ENCODE results near the gene CSPG5.

CSPG5 gene, protein sequence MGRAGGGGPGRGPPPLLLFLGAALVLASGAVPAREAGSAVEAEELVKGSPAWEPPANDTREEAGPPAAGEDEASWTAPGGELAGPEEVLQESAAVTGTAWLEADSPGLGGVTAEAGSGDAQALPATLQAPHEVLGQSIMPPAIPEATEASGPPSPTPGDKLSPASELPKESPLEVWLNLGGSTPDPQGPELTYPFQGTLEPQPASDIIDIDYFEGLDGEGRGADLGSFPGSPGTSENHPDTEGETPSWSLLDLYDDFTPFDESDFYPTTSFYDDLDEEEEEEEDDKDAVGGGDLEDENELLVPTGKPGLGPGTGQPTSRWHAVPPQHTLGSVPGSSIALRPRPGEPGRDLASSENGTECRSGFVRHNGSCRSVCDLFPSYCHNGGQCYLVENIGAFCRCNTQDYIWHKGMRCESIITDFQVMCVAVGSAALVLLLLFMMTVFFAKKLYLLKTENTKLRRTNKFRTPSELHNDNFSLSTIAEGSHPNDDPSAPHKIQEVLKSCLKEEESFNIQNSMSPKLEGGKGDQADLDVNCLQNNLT

DNA sequence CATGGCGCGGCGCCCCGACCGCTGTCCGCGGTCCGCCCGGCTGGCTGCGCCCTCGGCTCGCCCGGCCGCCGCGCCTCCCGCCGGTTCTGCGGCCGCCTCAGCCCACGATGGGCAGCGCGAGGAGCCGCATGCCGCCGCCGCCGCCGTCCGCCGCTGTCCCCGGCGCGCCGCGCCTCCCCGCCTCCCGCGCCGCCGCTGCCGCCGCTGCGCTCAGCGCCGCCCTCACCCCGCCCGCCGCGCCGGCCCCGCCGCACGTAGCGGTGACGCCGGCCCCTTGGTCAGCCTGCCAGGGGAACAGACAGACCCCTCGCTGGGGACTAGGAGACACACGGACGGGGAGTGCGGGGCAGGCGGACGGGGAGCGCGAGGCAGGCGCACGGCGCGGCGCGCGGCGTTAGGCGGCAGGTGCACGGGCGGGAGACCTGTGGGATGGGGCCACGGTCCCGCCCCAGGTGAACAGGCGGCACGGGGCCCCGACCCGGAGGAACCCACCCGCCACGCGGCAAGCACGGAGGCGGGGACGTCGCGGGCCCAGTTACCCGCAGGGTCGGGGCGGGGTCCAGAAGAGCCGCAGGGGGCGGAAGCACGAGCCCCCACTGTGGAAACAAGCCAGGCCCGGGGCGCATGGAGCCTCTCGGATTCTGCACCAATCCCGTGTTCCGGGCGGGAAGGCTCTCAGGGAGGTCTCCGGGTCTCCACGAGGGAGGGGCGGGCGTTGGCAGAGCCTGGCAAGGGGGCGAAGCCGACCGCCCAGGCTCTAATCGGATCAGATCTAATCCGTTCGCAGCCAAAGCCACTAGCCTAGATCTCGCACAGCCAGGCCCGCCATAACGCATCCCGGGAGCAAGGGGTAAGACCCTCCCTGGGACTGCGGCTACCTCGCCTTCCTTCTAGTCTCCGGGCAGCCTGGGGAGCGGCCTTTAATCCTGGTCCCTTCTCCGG is at the start of gene CSPG5:
Gene CSPG5, minus strand, starts transcription at position 175 of the 942 bp plus-strand sequence. Its CDS starts 172 bp downstream, at position 3.
- no peak for DNase-seq (ENCODE audit: low read depth in 2 of 2)

DNA sequence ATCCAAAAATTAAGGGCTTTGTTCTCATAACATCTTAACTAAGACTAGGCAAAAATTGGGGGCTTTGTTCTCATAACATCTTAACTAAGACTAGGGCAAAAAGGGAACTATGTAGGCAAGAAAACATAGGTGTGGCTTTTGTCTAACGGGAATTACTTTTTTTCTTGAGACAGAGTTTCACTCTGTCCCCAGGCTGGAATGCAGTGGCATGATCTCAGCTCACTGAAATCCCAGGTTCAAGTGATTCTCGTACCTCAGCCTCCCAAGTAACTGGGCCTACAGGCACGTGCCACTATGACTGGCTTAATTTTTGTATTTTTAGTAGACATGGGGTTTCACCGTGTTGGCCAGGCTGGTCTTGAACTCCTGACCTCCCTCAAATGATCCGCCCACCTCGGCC is 49.8 kb upstream of the CSPG5 start:
- DNase-seq (ENCODE audit: low read depth in 2 of 2) = no peak

DNA sequence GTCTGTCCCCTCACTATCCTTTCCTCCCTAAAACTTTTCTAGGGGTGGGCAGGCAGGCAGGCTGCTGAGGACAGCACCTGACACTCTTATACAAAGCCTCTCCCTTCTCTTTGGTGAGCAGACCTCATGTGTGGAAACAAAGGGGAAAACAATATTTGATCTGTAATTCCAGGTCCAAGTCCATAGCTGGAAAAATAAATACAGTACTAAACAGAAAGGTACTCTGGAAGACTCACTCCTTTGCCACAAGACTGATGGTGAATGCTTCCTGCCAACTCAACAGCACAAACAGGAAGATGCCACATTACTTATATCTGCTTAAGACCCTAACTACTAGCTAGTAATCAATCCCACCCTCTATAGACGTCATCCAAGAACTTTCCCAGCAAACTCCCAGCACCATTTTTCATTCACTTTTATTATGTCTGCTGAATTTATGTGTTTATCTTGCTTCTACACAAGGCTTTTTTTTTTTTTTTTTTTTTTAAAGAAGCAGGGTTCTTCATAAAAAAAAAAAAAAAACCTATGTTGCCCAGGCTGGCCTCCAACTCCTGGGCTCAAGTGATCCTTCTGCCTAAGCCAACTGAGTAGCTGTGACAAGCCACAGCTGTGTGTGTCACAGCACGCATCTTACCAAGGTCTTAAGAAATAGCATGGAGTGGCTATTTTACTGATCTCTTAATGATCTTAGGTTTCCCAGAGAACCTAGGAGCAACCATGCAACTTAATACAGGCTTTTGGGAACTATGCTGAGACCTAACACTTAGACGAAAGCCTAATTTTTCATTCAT is 44.2 kb upstream of the CSPG5 start:
- DNase-seq (ENCODE audit: low read depth in 2 of 2) = no peak

DNA sequence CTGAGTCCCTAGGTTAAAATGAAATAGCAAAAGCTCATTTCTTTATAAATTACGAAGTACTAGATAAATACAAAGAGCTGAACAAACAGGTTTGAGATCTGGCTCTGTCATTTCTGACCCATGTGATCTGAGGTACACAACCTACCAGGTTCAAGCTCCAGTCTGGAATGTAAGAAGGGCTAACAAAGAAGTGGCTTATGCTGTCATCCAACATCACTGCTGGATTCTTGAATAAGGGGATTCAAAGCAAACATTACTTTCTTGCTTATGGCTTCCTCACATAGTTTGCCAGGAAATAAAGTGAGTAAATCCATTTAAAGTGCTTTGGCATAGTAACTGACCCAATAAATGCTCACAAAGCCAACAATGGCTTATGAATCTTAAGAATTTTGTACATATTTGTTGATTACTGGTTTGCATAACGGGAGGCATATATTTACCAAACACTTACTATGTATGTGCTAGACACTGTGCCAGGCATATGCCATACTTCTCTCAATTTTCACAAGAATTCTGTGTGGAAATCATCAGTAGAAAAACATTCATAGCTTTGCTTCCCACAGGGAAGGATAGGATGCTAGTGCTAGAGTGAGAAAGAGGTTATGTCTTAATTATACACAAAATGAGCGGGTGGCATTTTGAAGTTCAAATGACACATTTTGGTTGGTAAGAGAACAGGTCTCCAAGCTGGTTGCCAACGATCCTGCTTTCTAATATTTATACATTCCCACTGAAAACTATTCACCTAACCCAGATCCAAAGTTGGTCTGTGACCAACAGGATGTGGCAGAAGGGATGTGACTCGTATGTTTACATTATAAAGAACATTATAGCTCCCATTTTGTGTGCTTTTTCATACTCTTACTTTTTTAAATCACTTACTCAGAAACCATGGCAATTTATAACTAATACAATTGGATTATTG is 38.7 kb upstream of the CSPG5 start:
- DNase-seq (ENCODE audit: low read depth in 2 of 2) = no peak

DNA sequence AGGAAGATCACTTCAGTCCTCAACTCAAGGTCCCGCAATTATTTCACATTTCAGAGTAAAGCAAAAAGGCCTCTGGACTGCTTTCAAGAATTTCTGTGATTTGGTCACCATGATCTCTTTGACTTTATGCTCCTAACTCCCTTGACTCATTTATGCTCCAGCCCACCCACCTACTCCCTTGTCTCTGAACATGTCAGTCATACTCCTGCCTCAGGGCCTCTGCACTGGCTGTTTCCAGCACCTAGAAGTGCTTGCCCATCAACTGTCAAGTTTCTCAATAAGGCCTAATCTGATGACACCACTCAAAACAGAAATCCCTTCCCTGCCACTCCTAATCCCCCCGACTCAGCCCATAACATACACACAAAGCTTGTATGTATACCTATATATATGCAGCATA is 36.1 kb upstream of the CSPG5 start:
- DNase-seq (ENCODE audit: low read depth in 2 of 2) = no peak

DNA sequence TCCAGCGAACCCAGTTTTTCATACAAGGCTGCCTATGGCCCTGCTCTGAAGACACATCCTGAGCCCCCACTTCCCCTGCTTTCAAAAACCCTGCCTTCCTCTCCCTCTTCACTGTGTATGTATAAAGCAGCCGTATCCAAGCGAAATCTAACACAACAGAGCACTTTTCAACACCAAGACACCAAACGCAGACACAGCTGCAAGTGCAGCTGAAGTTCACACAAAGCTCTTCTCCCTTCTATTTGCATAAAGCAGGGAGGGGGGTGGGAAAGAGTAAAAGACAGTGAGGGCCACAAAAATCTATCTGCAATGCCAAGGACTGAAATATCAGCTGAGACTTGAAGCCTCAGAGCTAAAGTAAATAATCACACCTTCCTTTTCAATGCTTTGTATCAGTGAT is 35.1 kb upstream of the CSPG5 start:
- no peak for DNase-seq (ENCODE audit: low read depth in 2 of 2)

DNA sequence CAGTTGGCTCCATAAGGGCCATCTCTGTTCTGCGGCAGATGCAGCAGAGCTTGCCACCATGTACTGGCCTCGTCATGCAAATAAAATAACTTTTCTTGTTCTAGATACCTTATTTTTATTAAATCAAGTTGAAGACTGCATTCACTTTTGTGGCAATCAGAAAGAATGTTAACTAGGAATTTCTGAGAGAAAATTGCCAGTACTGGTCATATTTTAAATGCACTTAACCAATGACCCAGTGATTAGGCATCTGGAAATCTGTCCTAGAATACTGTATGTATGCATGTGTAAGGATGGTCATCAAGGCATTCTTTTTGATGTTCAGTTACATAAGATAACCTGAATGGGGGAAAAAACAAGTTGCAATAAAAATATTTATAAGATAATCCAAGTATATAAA is 34.2 kb upstream of the CSPG5 start:
- no peak for DNase-seq (ENCODE audit: low read depth in 2 of 2)

DNA sequence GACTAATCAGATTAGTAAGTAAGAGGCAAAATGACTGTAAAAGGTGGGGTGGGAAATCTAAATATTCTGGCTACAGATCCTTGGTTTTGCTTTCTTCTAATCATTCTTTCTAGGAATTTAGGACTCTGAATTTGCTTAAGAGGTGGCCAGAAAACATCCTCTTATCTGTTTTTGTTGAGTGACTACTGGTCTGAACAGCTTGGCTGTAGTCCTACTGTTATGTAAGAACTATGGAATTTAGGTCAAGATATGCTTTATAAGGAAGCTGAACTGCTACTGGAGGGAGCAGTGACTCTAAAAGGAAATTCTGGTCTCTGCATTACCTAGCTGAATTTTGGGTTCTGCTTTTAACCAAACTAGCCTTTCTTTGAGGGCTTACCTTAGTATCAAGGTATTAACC is 33.5 kb upstream of the CSPG5 start:
- no peak for DNase-seq (ENCODE audit: low read depth in 2 of 2)

DNA sequence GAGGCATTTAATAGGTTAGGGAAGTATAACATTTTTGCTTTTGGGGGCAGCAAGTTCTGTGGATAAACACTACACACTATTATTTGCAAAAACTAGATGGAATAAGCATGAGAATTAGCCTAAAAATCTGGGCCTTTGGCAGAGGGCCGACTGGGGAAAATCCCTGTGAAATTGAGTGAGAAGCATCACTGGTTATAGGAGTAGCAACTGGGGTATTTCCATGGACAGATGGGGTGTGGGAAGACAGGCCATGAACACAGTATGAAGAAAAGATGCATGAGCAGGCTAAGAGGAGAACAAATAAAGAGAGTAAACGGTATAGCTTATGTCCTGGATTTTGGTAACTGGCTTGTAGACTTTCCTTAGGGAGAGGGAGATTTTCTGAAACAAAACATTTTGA is 32.9 kb upstream of the CSPG5 start:
- DNase-seq (ENCODE audit: low read depth in 2 of 2) = no peak

DNA sequence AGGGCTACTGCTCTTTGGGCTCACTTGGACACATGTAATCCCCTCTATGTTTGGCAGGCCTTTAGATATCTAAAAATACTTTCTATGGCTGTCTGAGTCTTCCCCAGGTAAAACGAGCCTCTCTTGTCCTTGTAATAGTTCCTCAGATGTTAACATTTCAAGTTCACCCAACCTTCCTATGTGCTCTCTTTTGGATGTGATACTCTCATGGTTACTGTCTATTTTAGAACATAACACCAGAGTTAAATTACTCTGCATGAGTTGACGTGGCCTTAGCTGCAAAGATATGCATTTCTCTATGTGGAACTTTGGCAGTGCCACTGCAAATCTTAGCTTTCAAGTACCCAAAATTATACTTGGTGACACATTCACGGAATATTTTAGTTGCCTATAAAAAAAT is 31.9 kb upstream of the CSPG5 start:
- DNase-seq (ENCODE audit: low read depth in 2 of 2) = no peak

DNA sequence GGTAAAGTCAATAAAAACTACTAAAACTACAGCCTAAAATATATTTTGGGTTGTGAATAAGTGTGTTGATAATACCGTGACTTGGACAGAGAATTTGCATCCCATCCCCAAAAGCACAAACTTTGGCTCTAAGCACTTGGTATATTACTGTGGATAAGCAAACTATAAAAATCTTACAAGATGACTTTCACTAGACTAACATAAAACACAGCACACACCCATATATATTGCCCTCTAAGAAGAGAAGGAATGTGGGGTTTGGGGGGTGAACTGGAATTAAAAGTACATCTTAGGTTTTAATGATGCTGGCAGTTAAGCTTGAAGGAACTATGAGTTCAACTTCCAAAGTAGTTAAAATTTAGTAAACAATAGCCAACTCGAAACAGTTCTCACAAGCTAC is 28.7 kb upstream of the CSPG5 start:
- DNase-seq (ENCODE audit: low read depth in 2 of 2) = no peak

DNA sequence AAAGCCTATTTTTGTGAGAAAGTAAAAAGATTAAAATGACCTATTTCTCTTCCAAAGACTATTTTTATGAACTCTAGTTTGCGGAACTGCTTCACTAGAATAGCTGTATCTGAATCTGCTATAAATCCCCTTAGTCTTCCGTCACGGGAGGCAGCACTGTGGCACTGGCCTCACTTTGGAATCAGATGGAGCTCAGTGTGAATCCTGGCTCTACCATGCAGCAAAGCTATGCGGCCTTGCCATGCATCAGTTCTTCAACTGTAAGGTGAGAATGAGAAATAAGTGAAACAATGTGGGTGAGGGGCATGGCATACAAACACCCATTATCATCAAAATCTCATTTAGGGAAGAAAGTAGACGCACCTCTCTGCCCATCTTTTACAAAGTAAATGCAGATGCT is 27.5 kb upstream of the CSPG5 start:
- DNase-seq (ENCODE audit: low read depth in 2 of 2) = no peak

DNA sequence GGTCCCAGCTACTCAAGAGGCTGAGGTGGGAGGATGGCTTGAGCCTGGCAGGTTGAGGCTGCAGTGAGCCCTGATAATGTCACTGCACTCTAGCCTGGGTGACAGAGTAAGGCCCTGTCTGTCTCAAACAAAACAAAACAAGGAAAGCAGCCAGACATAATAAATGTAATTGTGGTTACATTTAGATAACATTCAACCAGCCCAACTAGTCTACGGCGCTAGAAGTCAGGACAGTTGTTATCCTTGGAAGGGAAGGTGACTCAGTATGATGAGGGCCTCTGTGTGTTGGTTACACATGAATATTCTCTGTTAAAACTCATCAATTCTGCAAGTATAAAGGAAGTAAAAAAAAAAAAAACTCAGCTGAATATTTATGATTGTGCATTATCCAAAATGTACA is 27.0 kb upstream of the CSPG5 start:
- DNase-seq (ENCODE audit: low read depth in 2 of 2) = no peak

DNA sequence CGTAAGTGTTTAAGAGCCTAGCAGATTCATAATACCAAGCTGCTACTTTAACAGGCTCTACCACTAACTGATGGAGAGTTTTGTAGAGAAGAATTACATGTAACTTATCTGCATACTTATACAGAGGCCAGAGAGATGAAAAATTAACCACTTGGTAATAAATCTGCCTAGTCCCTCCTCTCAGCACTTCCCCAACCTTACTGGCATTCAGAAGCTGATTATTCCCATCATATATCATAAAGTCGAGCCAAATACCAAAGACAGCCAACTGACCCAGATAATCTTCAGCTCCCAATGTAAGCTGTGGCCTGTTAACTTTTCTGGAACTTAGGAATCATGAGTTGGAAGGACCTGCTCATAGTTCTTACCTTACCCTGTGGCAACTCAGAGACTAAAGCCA is 25.5 kb upstream of the CSPG5 start:
- no peak for DNase-seq (ENCODE audit: low read depth in 2 of 2)

DNA sequence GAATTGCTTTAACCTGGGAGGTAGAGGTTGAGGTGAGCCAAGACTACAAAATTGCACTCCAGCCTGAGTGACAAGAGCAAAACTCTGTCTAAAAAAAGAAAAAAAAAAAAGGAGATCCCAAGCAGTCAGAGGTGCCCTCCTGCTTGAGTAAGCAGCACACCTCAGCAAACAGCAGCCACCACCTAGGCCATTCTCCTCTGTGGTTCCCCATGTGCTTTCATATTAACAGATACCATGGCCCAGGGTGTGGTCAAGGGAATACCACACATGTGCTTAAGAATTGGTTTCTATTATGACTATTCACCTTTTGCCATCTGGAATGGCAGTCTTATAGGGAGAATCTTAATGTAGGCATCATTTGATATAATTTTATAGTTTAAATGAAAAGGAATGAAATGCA is 24.7 kb upstream of the CSPG5 start:
- no peak for DNase-seq (ENCODE audit: low read depth in 2 of 2)

DNA sequence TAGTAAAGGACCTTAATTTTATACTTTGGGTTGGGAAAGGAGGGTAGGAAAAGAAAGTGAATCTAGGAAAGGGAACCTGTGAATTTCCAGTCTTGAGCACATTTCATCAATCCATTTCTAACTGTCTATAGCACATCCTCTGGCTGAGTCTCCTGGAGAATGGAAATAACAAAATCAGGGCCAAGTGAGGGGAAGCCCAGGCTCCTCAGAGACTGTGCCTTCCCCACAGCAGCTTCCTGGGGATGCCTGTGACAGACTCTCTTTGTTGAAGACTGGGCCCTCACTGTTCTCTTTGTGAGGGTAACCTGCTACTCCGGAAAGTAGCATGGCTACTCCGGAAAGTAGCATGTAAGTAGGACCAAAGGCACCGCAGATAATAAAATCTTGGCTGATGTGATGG is 22.6 kb upstream of the CSPG5 start:
- no peak for DNase-seq (ENCODE audit: low read depth in 2 of 2)

DNA sequence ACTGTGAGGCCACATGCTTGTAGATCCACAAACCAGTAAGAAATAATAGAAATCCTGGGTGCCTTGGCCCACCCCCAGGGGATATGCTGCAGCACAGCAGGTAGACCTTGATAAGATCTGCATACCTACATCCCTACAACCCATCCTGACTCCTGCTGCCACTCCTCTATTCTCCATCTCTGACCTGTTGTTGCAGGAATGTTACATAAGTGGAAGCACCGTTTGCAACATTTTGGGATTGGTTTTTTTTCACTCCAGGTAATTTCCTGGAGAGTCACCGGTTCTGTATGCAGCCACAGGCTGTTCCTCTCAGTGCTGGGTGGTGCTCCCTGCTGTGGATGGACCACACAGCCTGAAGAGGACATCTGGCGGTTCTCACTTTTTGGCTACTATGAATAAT is 16.1 kb upstream of the CSPG5 start:
- DNase-seq (ENCODE audit: low read depth in 2 of 2) = no peak

DNA sequence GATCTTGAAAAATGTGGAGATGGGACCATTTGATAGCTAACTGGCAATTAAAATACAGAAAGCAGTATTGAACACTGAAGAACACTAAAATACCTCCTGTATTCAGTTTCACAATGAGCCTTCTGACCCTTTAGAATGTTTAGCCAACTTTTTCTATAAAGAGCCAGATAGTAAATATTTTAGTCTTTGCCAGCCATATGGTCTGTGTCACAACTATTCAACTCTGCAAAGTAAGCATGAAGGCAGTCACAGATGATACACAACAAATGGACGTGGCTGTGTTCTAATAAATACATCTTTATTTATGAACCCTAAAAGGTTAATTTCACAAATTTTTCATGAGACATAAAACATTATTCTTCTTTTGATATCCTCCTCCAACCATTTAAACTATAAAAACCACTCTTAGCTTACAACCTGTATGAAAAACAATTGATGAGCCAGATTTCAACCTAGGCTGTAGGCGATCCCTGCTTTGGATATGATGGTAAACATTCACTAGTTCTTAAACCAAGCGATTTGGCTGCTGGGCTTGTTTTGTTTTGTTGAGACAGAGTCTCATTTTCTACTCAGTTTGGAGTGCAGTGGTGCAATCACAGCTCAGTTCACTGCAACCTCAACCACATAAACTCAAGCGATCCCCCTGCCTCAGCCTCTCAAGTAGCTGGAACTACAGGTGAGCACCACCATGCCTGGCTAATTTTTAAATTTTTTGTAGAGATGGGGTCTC is 13.6 kb upstream of the CSPG5 start:
- no peak for DNase-seq (ENCODE audit: low read depth in 2 of 2)

DNA sequence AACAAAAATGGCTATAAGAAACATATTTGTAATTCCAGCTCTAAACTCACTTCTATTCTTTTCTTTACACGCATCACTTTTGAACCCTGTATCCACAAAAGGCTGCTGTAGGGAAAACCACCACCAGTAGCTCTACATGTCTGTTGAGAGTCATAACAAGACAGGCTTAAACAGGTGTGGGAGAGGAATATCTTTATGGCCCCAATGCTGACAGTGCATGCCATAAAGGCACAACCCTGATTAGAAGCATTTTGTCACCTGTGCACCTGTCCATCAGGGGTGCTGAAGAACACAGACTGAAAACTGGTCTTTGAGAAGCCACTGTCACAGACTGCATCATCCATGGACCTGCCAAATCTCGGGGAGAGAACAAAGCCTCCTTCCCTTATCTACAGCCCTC is 11.6 kb upstream of the CSPG5 start:
- no peak for DNase-seq (ENCODE audit: low read depth in 2 of 2)

DNA sequence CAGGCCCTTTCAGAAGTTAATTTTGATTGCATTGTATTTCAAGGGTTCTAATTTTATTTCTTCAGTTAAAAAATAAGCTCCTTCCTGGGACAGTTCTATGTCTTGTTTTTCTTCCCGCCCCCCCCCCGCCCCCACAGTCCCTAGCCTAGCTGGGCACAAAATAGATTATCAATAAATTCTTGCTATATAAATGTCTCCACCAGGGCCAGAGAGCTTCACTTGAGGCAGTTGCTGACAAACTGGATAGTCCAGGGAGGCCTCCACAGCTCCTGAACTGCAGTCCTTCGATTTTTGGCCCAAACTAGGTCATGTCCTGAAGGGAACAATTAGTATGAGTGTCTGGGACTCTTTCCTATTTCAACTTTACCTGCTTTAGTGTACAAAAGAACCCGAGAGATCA is 9.9 kb upstream of the CSPG5 start:
- DNase-seq (ENCODE audit: low read depth in 2 of 2) = no peak
